ENCODE results near the gene ZG16.
"Not testable (repeated sequence)": the region's sequence is repeated elsewhere in the genome, so short reads cannot be mapped to it uniquely, and the experiment has no call there.

The ZG16 gene

GRCh38 chr16:29753516-29753915 is 24.5 kb upstream of the ZG16 start:
- no peak for DNase-seq

DNA sequence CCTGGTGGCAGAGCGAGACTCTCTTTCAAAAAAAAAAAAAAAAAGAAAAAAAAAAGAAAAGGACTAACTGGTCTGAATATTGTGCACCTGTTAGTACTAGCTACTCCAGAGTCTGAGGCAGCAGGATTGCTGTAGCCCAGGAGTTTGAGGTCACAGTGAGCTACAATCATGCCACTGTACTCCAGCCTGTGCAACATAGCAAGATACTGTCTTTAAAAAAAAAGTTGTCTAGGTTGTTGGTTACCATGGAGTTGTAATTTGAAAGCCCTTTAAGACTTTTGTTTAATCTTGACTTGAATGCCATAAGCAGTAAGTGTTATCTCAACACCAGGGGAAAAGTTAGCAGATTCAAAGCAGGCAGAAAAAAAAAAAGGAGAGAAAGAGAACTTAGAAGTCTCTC is 21.4 kb upstream of the ZG16 start:
- DNase-seq = no peak

GRCh38 chr16:29757086-29757485 is 21.0 kb upstream of the ZG16 start:
- not testable (repeated sequence) for DNase-seq

GRCh38 chr16:29757950-29758466 is 20.0 kb upstream of the ZG16 start:
- no peak for DNase-seq

DNA sequence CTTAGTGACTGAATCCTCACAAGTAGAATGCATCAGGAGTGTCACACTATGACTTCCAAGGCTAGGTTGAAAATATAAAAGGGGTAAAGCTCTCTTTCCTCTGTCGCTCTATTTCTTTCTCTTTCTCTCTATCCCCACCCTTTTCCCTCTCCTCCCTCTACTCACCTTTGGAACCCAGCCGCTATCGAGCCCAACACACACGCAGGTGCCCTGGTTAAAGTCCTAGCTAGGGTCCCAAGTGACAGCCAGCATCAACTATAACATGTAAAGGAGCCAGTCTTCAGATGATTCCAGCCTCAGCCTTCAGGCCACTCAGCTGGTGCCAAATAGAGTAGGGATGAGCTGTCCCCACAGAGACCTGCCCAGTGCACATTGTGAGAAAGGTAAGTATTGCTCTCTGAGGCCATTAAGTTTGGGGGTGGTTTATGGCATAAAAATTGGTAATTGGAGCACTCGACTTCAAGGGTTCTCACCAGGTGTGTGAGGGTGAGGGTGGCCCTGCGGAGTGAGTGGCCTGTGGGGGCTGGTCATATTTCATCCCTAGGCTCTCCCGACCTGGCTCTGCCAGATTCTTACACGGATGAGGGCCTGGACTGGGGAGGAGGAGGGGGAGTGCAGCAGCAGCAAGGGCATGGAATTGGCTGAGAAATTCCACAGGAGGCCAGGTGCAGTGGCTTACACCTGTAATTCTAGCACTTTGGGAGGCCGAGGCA is 17.3 kb upstream of the ZG16 start:
- no peak for DNase-seq

- not testable (repeated sequence) for DNase-seq
These were observed 16.8 kb upstream of the ZG16 start for GRCh38 chr16:29761280-29761651.

DNA sequence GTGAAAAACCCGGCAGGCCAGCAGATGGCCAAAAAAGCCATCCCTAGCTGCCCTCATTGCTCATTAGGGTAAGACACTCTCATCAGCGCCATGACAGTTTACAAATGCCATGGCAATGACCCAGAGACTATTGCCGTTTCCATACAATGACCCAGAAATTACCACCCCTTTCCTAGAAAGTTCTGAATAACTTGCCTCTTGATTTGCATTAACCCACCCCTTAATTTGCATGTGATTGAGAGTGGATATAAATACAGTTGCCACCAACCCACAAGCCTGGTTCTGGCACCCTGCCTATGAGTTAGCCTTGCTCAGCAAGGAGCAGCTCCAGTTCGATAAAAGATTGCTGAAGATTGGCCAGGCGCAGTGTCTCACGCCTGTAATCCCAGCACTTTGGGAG is 16.2 kb upstream of the ZG16 start:
- no peak for DNase-seq

DNA sequence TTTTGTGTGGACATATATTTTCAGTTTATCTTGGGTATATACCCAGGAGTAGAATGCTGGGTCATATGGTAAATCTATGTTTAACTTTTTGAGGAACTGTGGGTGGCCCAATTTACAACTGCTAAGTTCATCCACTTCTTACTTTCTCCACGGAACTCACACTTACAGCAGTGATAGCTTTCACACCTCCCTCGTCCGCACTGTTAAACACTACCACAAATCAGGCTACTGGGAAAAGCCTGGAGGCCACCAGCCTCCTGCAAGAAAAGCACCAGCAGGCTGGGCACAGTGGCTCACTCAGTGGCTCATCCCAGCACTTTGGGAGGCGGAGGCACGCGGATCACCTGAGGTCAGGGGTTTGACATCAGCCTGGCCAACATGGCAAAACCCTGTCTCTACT is 14.7 kb upstream of the ZG16 start:
- DNase-seq = no peak

GRCh38 chr16:29765167-29766032 is 12.7 kb upstream of the ZG16 start:
- DNase-seq = no peak

GRCh38 chr16:29766571-29766970 is 11.5 kb upstream of the ZG16 start:
- no peak for DNase-seq

DNA sequence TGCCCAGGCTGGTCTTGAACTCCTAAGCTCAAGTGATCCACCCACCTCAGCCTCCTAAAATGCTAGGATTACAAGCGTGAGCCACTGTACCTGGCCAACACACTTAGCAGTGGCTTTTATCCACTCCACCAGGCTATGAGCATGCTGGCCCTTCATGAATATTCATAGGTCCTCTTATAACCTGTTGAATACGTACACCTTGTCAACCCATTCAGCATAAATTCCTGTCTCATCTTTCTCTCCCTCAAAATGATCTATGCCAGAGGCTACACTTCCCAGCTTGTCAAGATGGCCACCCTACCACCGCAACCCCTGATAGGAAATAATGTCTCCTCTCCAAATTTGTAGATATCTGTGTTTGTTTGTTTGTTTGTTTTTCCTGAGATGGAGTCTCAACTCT is 11.0 kb upstream of the ZG16 start:
- no peak for DNase-seq

GRCh38 chr16:29769507-29769906 is 8.5 kb upstream of the ZG16 start:
- DNase-seq = no peak

GRCh38 chr16:29770250-29770929 is 7.7 kb upstream of the ZG16 start:
- no peak for DNase-seq

DNA sequence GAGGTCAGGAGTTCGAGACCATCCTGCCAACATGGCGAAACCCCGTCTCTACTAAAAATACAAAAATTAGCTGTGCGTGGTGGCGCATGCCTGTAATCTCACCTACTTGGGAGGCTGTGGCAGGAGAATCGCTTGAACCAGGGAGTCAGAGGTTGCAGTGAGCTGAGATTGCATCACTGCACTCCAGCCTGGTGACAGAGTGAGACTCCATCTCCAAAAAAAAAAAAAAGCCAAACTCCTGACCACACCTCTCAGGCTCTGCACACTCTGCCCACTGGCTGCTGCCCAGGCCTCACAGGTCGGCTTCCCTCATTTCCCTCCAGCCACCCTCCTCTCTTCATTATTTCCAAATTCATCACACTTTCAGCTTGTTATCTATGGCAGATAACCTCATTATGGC is 5.7 kb upstream of the ZG16 start:
- not testable (repeated sequence) for DNase-seq

GRCh38 chr16:29774730-29775129 is 3.3 kb upstream of the ZG16 start:
- DNase-seq = no peak

DNA sequence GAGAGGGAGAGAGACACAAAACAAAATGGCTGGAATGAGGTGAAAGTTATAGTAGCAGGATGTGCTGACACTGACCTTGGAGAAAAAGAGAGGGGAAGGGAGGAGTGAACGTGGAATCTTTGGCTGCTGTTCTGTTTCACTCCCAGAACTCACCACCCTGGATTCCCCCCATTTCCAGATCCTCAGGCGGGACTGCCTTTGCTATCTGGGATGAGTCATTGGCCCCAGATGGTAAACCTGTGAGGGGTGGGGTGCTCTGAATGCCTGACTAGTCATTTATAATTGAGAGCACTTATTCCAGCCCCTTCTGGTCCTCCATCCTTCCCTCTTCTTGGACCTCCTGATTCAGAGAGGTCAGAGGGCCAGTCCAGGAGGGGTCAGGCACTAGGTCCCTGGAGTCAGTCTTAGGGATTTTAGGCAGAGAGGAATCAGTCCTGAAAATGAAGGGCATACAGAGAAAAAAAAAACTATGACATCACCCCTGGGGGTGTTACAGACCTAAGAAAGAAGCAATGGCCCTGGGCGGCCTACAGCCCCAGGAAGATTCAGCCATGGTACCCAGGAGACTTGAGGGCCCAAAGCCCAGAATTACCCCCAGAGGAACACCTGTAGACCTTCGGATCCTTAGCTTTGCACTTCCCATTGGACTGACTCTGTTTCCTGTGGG is 2.2 kb upstream of the ZG16 start:
- no peak for DNase-seq

DNA sequence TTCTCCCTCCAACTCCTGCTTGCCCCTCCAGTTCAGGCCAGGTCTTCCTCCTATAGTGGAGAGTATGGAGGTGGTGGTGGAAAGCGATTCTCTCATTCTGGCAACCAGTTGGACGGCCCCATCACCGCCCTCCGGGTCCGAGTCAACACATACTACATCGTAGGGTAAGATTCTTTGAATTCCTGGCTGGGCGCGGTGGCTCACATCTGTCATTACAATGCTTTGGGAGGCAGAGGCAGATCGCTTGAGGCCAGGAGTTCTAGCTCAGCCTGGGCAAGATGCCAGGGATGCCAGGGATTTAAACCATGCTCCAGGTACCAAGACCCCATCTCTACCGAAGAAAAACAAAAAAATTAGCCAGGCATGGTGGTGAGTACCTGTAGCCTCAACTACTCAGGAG is 1.4 kb downstream of the ZG16 start:
- DNase-seq = no peak

- DNase-seq = not testable (repeated sequence)
These were observed 5.3 kb downstream of the ZG16 start for GRCh38 chr16:29783094-29783953.

- peak in 1 of 2 donors; percentile 17 for DNase-seq
These were observed 6.1 kb downstream of the ZG16 start for GRCh38 chr16:29784157-29784556.

GRCh38 chr16:29784901-29785500 is 6.9 kb downstream of the ZG16 start:
- peak; percentile 77 to 83 for DNase-seq

- DNase-seq = not testable (repeated sequence)
These were observed 9.1 kb downstream of the ZG16 start for GRCh38 chr16:29787155-29787554.
